ENCODE results near the gene CCT3. TPM values are rescaled to one million over a fixed set of nuclear protein-coding genes. Genes with fewer than 3 reads are reported as not detected.

CCT3 gene
- total and polyA plus RNA-seq, 2 donors (not counting 1 experiment from before 2014, with no cell fraction given): 106 to 107 TPM

GRCh38 chr1:156386949-156387869, 49.1 kb upstream of the CCT3 start:
- no peaks in the 10 kb centered on the region for H4K20me1 ChIP-seq (ENCODE audit: control insufficient read depth, insufficient read depth, low read length, poor library complexity, severe bottlenecking)
- ATAC-seq (ENCODE audit: low read depth): no peak
- no peak for DNase-seq
- no peak overlapping the region for H3K9ac ChIP-seq (ENCODE audit: low read length)
- H3K36me3 ChIP-seq (replicated peaks in 1 of 2; ENCODE audit: control extremely low read depth in 1 of 2, control insufficient read depth in 1 of 2, extremely low read depth in 1 of 2, insufficient read depth in 2 of 2, low read length in 1 of 2): no peaks in the 10 kb centered on the region
- peaks cover 0 to 3% (median 0%) of the 10 kb centered on the region in 3 donors for H3K9me3 ChIP-seq (ENCODE audit: control extremely low read depth in 1 of 3, control insufficient read depth in 2 of 3, insufficient read depth in 1 of 3, low read length in 2 of 3)
- Mint-ChIP-seq H3K4me1 (peaks cover 8% of the 10 kb centered on the region), H3K4me3 (no peak overlapping the region), H3K27me3 (peaks cover 24% of the 10 kb centered on the region), H3K9me3 (ENCODE audit: insufficient read depth) (no peaks in the 10 kb centered on the region), H3K27ac (no peak overlapping the region)
- H2AFZ ChIP-seq (ENCODE audit: insufficient read depth, low read depth, low read length, poor library complexity, severe bottlenecking): no peak overlapping the region
- CTCF ChIA-PET: interaction anchor here (0.9 to 12.5 kb wide), 24 partner anchors 8 to 240 kb away, joined by 3 to 445 read pairs (median 14); no protein-coding TSS in a partner anchor
- 95% methylated on average over 6 of the region's 8 CpGs for whole genome bisulfite sequencing (ENCODE audit: insufficient coverage)
- no peak overlapping the region for H3K4me3 ChIP-seq (ENCODE audit: control extremely low read depth in 1 of 5, extremely low read depth in 1 of 5, insufficient read depth in 1 of 5, low read depth in 2 of 5, low read length in 4 of 5)
- TF ChIP-seq EZH2 (IDR thresholded peaks at IDR 0.05; ENCODE audit: borderline replicate concordance, insufficient read depth, low read depth, low read length, poor library complexity, severe bottlenecking): no peak
- TF ChIP-seq CTCF (IDR thresholded peaks at IDR 0.05): no peak
- H3K27me3 ChIP-seq (replicated peaks in 1 of 4; ENCODE audit: control extremely low read depth in 1 of 4, control insufficient read depth in 3 of 4, insufficient read depth in 4 of 4, low read length in 3 of 4): peaks cover 0 to 53% (median 15%) of the 10 kb centered on the region in 4 experiments
- intact Hi-C loops (cut with micrococcal nuclease): no loop called here
- POLR2A ChIA-PET: no interaction called here
- H3K27ac ChIP-seq (ENCODE audit: low read length in 2 of 2): no peak overlapping the region
- H3K4me1 ChIP-seq (ENCODE audit: control insufficient read depth in 2 of 2, insufficient read depth in 2 of 2, low read length in 2 of 2): peaks cover 4 to 19% of the 10 kb centered on the region in 2 donors
- no peaks in the 10 kb centered on the region for H3K79me2 ChIP-seq (ENCODE audit: control insufficient read depth, insufficient read depth, low read length)
- no peak overlapping the region for H3K4me2 ChIP-seq (replicated peaks; ENCODE audit: low read depth, low read length, poor library complexity, severe bottlenecking)

Measured in B cell (primary cell).